ENCODE data around the gene TMEM61. TPM values are rescaled to one million over a fixed set of nuclear protein-coding genes. Genes with fewer than 3 reads are reported as not detected.
A peak's percentile ranks its signal among the peaks of the same experiment; 100 is the strongest.

The TMEM61 gene
- polyA plus RNA-seq, 4 donors: 2.2 to 6.7 (median 4.8) TPM

DNA sequence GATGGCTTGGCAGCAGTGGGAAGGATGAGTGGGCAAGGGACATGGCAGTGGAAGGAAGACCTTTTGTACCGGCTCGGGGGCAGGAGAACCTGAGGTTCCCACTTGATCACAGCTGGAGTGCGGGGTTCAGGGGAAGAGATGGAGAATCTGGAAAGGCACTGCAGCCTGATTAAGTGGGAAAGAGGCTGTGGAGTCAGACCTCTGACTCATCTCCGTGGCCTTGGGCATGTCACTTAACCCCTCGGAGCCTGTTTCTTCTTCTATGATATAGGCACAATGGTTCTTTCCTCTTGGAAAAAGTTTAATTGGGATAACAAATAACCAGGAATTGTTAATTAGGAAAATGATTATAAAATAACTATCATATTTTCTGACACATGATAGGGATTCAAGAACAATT lies 13.1 kb upstream of the TMEM61 start:
- WGBS, 3 donors: 74 to 87% (median 80%) methylated on average over 5 of the region's 5 CpGs

DNA sequence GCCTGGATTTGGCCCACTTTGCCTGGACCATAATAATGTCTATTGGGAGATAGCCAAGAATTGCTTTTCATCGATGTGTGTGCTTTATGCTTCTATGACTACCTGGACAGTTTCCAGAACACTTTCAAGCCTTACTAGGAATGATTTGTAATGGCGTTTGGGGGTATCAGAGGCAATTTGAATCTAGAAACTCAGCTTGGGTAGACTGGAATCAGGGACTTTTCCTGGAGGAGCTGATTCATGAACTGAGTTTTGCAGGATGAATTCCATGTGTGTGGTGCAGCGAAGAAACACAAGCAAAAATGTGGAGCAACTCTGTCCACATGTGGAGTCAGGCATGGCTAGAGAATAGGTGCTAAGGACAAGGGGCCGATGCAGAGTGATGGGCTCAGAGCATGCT lies 11.9 kb upstream of the TMEM61 start:
- Histone ChIP-seq H3K36me3 (ENCODE audit: control insufficient read depth in 3 of 3, insufficient read depth in 2 of 3, low read depth in 1 of 3, low read length in 3 of 3) (no peaks in the 10 kb centered on the region), H3K27me3 (ENCODE audit: control insufficient read depth in 3 of 3, insufficient read depth in 3 of 3, low read length in 3 of 3) (peaks cover 0 to 6% (median 0%) of the 10 kb centered on the region in 3 donors), H3K9me3 (ENCODE audit: control insufficient read depth in 2 of 2, insufficient read depth in 1 of 2, low read depth in 1 of 2, low read length in 1 of 2) (no peaks in the 10 kb centered on the region), H3K4me1 (ENCODE audit: control insufficient read depth in 3 of 3, insufficient read depth in 2 of 3, low read depth in 1 of 3, low read length in 2 of 3) (peaks cover 0 to 5% (median 0%) of the 10 kb centered on the region in 3 donors), H3K4me3 (ENCODE audit: low read depth in 1 of 3, low read length in 3 of 3) (no peak overlapping the region), H3K27ac (ENCODE audit: low read depth in 1 of 3, low read length in 2 of 3) (no peak overlapping the region)
- FAIRE-seq: no peak
- no peak for DNase-seq
- 54 to 65% (median 60%) methylated on average over 4 of the region's 4 CpGs for WGBS, 3 donors

More for the DNA sequence above, 13.1 kb upstream of the TMEM61 start:
- Histone ChIP-seq H3K9me3 (ENCODE audit: control insufficient read depth in 2 of 2, insufficient read depth in 1 of 2, low read depth in 1 of 2, low read length in 1 of 2) (no peaks in the 10 kb centered on the region), H3K27ac (ENCODE audit: low read depth in 1 of 3, low read length in 2 of 3) (no peak overlapping the region), H3K4me1 (ENCODE audit: control insufficient read depth in 3 of 3, insufficient read depth in 2 of 3, low read depth in 1 of 3, low read length in 2 of 3) (peaks cover 0 to 5% (median 0%) of the 10 kb centered on the region in 3 donors), H3K27me3 (ENCODE audit: control insufficient read depth in 3 of 3, insufficient read depth in 3 of 3, low read length in 3 of 3) (peaks cover 0 to 3% (median 0%) of the 10 kb centered on the region in 3 donors), H3K4me3 (ENCODE audit: low read depth in 1 of 3, low read length in 3 of 3) (no peak overlapping the region), H3K36me3 (ENCODE audit: control insufficient read depth in 3 of 3, insufficient read depth in 2 of 3, low read depth in 1 of 3, low read length in 3 of 3) (no peaks in the 10 kb centered on the region)
- FAIRE-seq (no peak), DNase-seq (no peak)

DNA sequence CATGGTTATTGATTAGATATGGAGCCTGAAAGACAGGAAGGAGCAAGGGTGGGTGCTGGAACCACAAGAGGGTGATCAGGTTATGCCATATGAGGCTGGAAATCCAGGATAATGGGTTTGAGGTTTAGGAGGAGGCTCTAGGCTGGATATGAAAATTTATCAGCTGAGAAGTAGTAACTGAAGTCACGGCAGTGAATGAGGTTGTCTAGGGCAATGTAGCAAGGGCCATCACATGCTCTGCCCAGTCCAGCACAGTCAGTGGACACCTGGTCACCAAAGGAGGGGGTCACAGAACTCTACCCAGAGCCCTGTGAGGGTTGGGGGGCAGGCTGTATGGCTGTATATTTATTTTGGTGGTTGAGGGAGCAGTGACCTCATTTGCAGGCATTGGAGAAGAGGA lies 10.5 kb upstream of the TMEM61 start:
- Histone ChIP-seq H3K27ac (ENCODE audit: low read depth in 1 of 3, low read length in 2 of 3) (no peak overlapping the region), H3K4me1 (ENCODE audit: control insufficient read depth in 3 of 3, insufficient read depth in 2 of 3, low read depth in 1 of 3, low read length in 2 of 3) (peaks cover 0 to 5% (median 0%) of the 10 kb centered on the region in 3 donors), H3K9me3 (ENCODE audit: control insufficient read depth in 2 of 2, insufficient read depth in 1 of 2, low read depth in 1 of 2, low read length in 1 of 2) (no peaks in the 10 kb centered on the region), H3K27me3 (ENCODE audit: control insufficient read depth in 3 of 3, insufficient read depth in 3 of 3, low read length in 3 of 3) (peaks cover 0 to 6% (median 0%) of the 10 kb centered on the region in 3 donors), H3K4me3 (ENCODE audit: low read depth in 1 of 3, low read length in 3 of 3) (no peak overlapping the region), H3K36me3 (ENCODE audit: control insufficient read depth in 3 of 3, insufficient read depth in 2 of 3, low read depth in 1 of 3, low read length in 3 of 3) (no peaks in the 10 kb centered on the region)
- DNase-seq (no peak), FAIRE-seq (no peak)
- WGBS, 3 donors: 87 to 93% (median 88%) methylated on average over 1 of the region's 1 CpG

DNA sequence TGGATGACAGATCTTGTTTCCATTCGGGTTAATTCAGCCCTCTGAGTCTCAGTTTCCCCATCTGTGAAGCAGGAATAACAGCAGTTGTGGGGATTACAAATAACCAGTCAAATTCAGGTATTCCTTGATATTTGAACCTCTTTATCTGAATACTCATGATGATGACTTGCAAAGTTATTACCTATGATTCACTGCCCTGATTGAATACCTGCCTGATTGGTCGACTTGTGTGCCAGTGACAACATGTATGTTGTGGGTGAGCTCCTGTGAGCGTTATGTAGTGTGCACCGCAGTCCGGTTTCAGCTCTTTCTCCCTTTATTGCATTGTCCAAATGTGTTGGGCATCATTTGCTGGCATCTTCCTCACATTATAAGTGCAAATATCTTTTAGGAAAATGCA lies 9.5 kb upstream of the TMEM61 start:
- 57 to 79% (median 72%) methylated on average over 5 of the region's 5 CpGs for WGBS, 3 donors
- FAIRE-seq (no peak), DNase-seq (peak in 1 of 2 donors; percentile 47)
- Histone ChIP-seq H3K4me3 (ENCODE audit: low read depth in 1 of 3, low read length in 3 of 3) (no peak overlapping the region), H3K9me3 (ENCODE audit: control insufficient read depth in 2 of 2, insufficient read depth in 1 of 2, low read depth in 1 of 2, low read length in 1 of 2) (no peaks in the 10 kb centered on the region), H3K27me3 (ENCODE audit: control insufficient read depth in 3 of 3, insufficient read depth in 3 of 3, low read length in 3 of 3) (peaks cover 0 to 6% (median 0%) of the 10 kb centered on the region in 3 donors), H3K4me1 (ENCODE audit: control insufficient read depth in 3 of 3, insufficient read depth in 2 of 3, low read depth in 1 of 3, low read length in 2 of 3) (peaks cover 0 to 5% (median 0%) of the 10 kb centered on the region in 3 donors), H3K36me3 (ENCODE audit: control insufficient read depth in 3 of 3, insufficient read depth in 2 of 3, low read depth in 1 of 3, low read length in 3 of 3) (no peaks in the 10 kb centered on the region), H3K27ac (ENCODE audit: low read depth in 1 of 3, low read length in 2 of 3) (peak overlapping the region in 2 of 3 donors; percentile 3 to 12)

DNA sequence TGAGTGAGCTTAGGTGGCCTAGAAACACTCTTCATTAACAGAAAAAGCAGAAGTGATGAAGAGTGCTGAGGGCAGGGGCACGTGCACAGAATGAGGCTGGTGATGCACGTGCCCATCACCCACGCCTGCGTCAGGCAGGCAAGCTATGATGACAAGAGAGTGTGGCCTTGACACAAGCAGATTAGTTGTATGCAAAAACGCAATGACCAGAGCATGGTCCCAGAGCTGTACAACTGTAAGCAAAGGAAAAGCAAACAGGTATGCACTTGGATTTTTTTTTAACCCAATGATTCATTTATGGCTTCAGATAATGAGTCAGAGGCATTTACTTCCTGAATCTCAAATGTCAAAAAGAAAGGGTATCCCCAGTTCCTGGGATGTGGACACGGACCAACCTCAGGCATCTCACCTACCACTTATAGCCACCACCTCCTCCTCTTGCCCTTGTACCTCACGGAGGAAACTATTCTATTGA lies 9.1 kb upstream of the TMEM61 start:
- FAIRE-seq (no peak), DNase-seq (peak; percentile 48 to 86)
- no peaks in the 10 kb centered on the region for H3K36me3 ChIP-seq (ENCODE audit: control insufficient read depth in 3 of 3, insufficient read depth in 2 of 3, low read depth in 1 of 3, low read length in 3 of 3)
- WGBS, 3 donors: 14 to 46% (median 26%) methylated on average over 7 of the region's 7 CpGs
- H3K9me3 ChIP-seq (ENCODE audit: control insufficient read depth in 2 of 2, insufficient read depth in 1 of 2, low read depth in 1 of 2, low read length in 1 of 2): no peaks in the 10 kb centered on the region
- H3K27me3 ChIP-seq (ENCODE audit: control insufficient read depth in 3 of 3, insufficient read depth in 3 of 3, low read length in 3 of 3): peaks cover 0 to 6% (median 0%) of the 10 kb centered on the region in 3 donors
- peak overlapping the region in 2 of 3 donors; percentile 3 to 12 for H3K27ac ChIP-seq (ENCODE audit: low read depth in 1 of 3, low read length in 2 of 3)
- peaks cover 0 to 5% (median 0%) of the 10 kb centered on the region in 3 donors for H3K4me1 ChIP-seq (ENCODE audit: control insufficient read depth in 3 of 3, insufficient read depth in 2 of 3, low read depth in 1 of 3, low read length in 2 of 3)
- no peak overlapping the region for H3K4me3 ChIP-seq (ENCODE audit: low read depth in 1 of 3, low read length in 3 of 3)

DNA sequence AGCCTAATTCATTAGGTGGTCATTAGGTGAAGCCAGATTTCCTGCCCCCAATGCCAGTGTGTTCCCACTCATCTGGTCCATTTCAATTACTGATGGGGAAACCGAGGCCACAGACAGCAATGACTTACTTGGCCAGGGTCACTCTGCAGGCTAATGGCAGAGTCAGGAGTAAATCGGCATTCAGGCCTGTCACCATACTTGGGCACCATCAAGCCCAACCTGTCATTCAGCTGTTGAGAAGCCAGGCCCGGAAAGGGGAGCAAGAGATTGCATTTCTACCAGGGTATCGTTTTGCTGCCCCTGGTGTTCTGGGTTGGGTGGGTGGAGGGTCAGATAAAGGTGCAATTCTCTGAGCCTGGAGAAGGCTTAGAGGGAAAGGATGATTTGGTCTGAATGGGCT lies 8.0 kb upstream of the TMEM61 start:
- Histone ChIP-seq H3K4me3 (ENCODE audit: low read depth in 1 of 3, low read length in 3 of 3) (no peak overlapping the region), H3K27me3 (ENCODE audit: control insufficient read depth in 3 of 3, insufficient read depth in 3 of 3, low read length in 3 of 3) (peaks cover 0 to 8% (median 0%) of the 10 kb centered on the region in 3 donors), H3K36me3 (ENCODE audit: control insufficient read depth in 3 of 3, insufficient read depth in 2 of 3, low read depth in 1 of 3, low read length in 3 of 3) (no peaks in the 10 kb centered on the region), H3K9me3 (ENCODE audit: control insufficient read depth in 2 of 2, insufficient read depth in 1 of 2, low read depth in 1 of 2, low read length in 1 of 2) (no peaks in the 10 kb centered on the region), H3K27ac (ENCODE audit: low read depth in 1 of 3, low read length in 2 of 3) (no peak overlapping the region), H3K4me1 (ENCODE audit: control insufficient read depth in 3 of 3, insufficient read depth in 2 of 3, low read depth in 1 of 3, low read length in 2 of 3) (peaks cover 0 to 5% (median 0%) of the 10 kb centered on the region in 3 donors)
- 79 to 91% (median 84%) methylated on average over 4 of the region's 4 CpGs for WGBS, 3 donors
- DNase-seq (no peak), FAIRE-seq (no peak)

DNA sequence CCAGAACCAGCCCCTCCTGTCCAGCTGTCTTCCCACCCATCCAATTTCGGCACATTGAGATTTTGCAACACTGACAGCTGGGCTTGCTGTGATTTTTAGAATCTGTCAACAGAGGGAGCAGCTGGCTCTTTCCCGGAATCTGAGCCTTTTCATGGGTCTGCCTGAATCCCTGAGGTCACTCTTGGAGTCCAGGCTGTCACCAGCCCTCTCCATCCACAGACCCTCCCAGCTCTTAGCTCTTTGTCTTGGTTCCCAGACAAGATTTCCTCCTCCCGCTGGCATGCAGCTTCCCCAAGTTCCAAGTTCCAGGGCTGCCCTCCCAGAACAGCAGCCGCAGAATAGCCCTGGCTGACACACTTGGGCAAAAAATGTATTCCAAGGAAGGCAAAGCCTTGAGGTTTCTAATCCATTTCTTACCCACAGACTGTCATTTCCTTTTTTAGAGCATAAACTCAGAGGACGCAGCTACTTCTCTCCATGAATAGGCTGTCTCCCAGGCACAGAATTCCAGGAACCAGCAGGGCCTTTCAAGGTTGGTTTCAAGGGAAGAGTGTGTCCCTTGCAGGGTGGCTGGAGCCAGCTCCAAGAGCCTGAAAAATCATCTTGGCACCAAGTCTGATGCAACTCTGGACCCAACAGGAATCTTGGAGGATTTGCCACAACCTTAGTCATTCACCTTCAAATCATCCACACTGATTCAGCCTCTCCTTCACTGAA lies 7.1 kb upstream of the TMEM61 start:
- H3K4me3 ChIP-seq (ENCODE audit: low read depth in 1 of 3, low read length in 3 of 3): no peak overlapping the region
- H3K4me1 ChIP-seq (ENCODE audit: control insufficient read depth in 3 of 3, insufficient read depth in 2 of 3, low read depth in 1 of 3, low read length in 2 of 3): peaks cover 0 to 5% (median 0%) of the 10 kb centered on the region in 3 donors
- FAIRE-seq: no peak
- peak in 1 of 2 donors; percentile 25 for DNase-seq
- 34 to 48% (median 48%) methylated on average over 5 of the region's 5 CpGs for WGBS, 3 donors
- H3K27ac ChIP-seq (ENCODE audit: low read depth in 1 of 3, low read length in 2 of 3): peak overlapping the region in 1 of 3 donors; percentile 2
- no peaks in the 10 kb centered on the region for H3K36me3 ChIP-seq (ENCODE audit: control insufficient read depth in 3 of 3, insufficient read depth in 2 of 3, low read depth in 1 of 3, low read length in 3 of 3)
- H3K27me3 ChIP-seq (ENCODE audit: control insufficient read depth in 3 of 3, insufficient read depth in 3 of 3, low read length in 3 of 3): peaks cover 0 to 14% (median 0%) of the 10 kb centered on the region in 3 donors
- no peaks in the 10 kb centered on the region for H3K9me3 ChIP-seq (ENCODE audit: control insufficient read depth in 2 of 2, insufficient read depth in 1 of 2, low read depth in 1 of 2, low read length in 1 of 2)

DNA sequence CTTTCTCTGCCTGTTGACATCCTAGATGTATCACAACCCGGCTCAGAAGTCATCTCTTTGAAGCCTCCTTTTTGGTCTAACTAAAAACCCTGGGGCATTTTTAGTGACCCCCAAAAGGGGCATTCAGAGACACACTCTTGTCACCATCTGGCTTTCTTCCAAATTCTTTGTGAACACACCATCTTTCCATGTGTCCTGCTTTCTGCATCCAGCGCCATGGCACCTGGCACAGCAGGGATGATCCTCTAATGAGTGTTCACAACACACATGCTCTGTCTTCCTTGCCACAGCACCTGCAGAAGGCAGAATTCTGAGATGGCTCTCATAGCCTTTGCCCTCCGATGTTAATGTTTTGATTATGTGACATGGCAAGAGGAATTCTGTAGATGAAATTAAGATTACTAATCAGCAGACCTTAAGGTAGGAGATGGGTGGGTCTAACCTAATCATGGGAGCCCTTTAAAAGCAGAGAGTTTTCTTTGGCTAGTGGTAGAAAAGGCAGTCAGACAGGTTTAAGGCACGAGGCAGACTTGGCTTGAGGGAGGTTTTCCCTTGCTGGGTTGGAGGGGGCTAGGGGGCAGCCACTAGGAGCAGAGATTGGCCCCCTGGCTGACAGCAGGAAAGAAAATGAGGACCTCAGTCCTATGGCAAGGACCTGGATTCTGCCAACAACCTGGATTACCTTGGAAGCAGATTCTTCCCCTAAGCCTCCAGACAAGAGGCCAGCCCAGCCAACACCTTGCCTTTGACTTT lies 4.9 kb upstream of the TMEM61 start:
- Histone ChIP-seq H3K4me1 (ENCODE audit: control insufficient read depth in 3 of 3, insufficient read depth in 2 of 3, low read depth in 1 of 3, low read length in 2 of 3) (peaks cover 0 to 5% (median 5%) of the 10 kb centered on the region in 3 donors), H3K36me3 (ENCODE audit: control insufficient read depth in 3 of 3, insufficient read depth in 2 of 3, low read depth in 1 of 3, low read length in 3 of 3) (peaks cover 0 to 2% (median 0%) of the 10 kb centered on the region in 3 donors), H3K4me3 (ENCODE audit: low read depth in 1 of 3, low read length in 3 of 3) (no peak overlapping the region), H3K27ac (ENCODE audit: low read depth in 1 of 3, low read length in 2 of 3) (no peak overlapping the region), H3K27me3 (ENCODE audit: control insufficient read depth in 3 of 3, insufficient read depth in 3 of 3, low read length in 3 of 3) (peaks cover 0 to 27% (median 0%) of the 10 kb centered on the region in 3 donors), H3K9me3 (ENCODE audit: control insufficient read depth in 2 of 2, insufficient read depth in 1 of 2, low read depth in 1 of 2, low read length in 1 of 2) (no peaks in the 10 kb centered on the region)
- WGBS, 3 donors: 42 to 61% (median 56%) methylated on average over 4 of the region's 4 CpGs
- DNase-seq (no peak), FAIRE-seq (no peak)

Data from small intestine (tissue), 7 donors.